Mesothelial cell of epicardium (in vitro differentiated cells): ENCODE measurements around the gene UGP2. TPM values are rescaled to one million over a fixed set of nuclear protein-coding genes. Genes with fewer than 3 reads are reported as not detected.

Experiments used
- DNase-seq, 2 experiments: peaks; one replicate each; pipeline ENCODE4 v3.0.0; 2021; ENCODE audit warnings: low spot score in 2 of 2; ENCODE audit not compliant: unreplicated experiment in 2 of 2
- H3K27ac Mint-ChIP-seq: 2 replicates; pipeline ENCODE4 v1.8.0; 2021; ENCODE audit warnings: mixed read lengths
- H3K27me3 Mint-ChIP-seq: 2 replicates; pipeline ENCODE4 v1.8.0; 2021; ENCODE audit warnings: low read depth, mixed read lengths
- H3K36me3 Mint-ChIP-seq: 2 replicates; pipeline ENCODE4 v1.8.0; 2021; ENCODE audit warnings: mixed read lengths
- H3K4me1 Mint-ChIP-seq: 2 replicates; pipeline ENCODE4 v1.8.0; 2021; ENCODE audit warnings: mixed read lengths
- H3K4me3 Mint-ChIP-seq: 2 replicates; pipeline ENCODE4 v1.8.0; 2021; ENCODE audit warnings: mild to moderate bottlenecking, moderate library complexity, mixed read lengths
- H3K9me3 Mint-ChIP-seq: 2 replicates; pipeline ENCODE4 v1.8.0; 2021; ENCODE audit warnings: mixed read lengths
- total RNA-seq: library from RNA; stranded (reverse); gene quantifications from 3 replicates; pipeline ENCODE4 v1.2.1, GENCODE V29; 2021
- TF ChIP-seq, protein P1 (sequence below): fragments of 200-600 bp; sonication (generic); IDR thresholded peaks from one replicate; pipeline ENCODE4 v1.5.0; 2021; ENCODE audit warnings: antibody characterized with exemption; ENCODE audit not compliant: unreplicated experiment

The UGP2 gene
- total RNA-seq, 1 donor from 2014 or later = 92.6 TPM

- Mint-ChIP-seq H3K27ac (no peak overlapping the region), H3K9me3 (no peaks in the 10 kb centered on the region), H3K36me3 (peaks cover 25% of the 10 kb centered on the region), H3K4me3 (no peak overlapping the region), H3K4me1 (peaks cover 12% of the 10 kb centered on the region), H3K27me3 (no peaks in the 10 kb centered on the region)
- TF ChIP-seq, protein P1, sequence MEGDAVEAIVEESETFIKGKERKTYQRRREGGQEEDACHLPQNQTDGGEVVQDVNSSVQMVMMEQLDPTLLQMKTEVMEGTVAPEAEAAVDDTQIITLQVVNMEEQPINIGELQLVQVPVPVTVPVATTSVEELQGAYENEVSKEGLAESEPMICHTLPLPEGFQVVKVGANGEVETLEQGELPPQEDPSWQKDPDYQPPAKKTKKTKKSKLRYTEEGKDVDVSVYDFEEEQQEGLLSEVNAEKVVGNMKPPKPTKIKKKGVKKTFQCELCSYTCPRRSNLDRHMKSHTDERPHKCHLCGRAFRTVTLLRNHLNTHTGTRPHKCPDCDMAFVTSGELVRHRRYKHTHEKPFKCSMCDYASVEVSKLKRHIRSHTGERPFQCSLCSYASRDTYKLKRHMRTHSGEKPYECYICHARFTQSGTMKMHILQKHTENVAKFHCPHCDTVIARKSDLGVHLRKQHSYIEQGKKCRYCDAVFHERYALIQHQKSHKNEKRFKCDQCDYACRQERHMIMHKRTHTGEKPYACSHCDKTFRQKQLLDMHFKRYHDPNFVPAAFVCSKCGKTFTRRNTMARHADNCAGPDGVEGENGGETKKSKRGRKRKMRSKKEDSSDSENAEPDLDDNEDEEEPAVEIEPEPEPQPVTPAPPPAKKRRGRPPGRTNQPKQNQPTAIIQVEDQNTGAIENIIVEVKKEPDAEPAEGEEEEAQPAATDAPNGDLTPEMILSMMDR = no peak
- DNase-seq = no peak
These were observed 24.5 kb downstream of the UGP2 start for GRCh38 chr2:63866009-63866709.

DNA sequence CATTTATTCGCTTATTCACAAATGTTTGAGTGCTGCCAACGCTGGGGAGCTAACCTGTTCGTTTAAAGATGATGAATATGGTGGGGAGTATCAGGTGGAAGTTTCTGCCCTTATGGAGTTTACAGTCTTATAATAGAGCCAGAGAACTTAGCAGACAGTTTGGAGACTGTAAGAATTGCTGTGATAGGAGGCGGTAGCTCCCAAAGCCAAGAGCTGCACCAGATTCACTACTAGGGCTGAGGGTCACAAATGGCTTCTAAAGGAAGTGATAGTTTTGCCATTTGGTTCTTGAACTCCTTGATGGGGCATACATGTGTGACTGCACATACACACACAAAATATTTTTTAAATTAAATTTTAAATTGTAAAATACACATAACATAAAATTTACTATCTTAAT is 29.0 kb downstream of the UGP2 start:
- no peak overlapping the region for H3K4me3 Mint-ChIP-seq
- H3K4me1 Mint-ChIP-seq = peaks cover 21% of the 10 kb centered on the region
- H3K9me3 Mint-ChIP-seq = peaks cover 13% of the 10 kb centered on the region
- peaks cover 40% of the 10 kb centered on the region for H3K36me3 Mint-ChIP-seq
- H3K27ac Mint-ChIP-seq = no peak overlapping the region
- DNase-seq = no peak
- no peaks in the 10 kb centered on the region for H3K27me3 Mint-ChIP-seq
- TF ChIP-seq, protein P1 = no peak

DNA sequence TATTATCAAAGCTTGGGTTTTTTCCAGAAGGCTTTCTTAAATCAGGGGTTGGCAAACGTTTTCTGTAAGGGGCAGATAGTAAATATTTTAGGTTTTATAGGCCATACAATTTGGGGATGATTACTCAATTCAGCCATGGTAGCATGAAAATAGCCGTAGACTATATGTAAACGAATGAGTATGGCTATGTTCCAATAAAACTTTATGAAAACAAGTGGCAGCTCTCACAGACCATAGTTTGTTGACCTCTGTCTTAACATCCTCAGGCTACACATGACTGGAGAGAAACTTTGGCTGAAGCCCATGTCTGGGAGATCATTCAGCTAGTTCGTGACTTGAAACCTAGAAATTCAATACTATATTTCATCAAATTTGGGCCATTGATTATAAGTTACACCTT is 30.2 kb downstream of the UGP2 start:
- TF ChIP-seq, protein P1 = no peak
- DNase-seq = no peak
- H3K4me1 Mint-ChIP-seq = peaks cover 21% of the 10 kb centered on the region
- peaks cover 13% of the 10 kb centered on the region for H3K9me3 Mint-ChIP-seq
- no peaks in the 10 kb centered on the region for H3K27me3 Mint-ChIP-seq
- peak overlapping the region; percentile 87 for H3K27ac Mint-ChIP-seq
- H3K4me3 Mint-ChIP-seq = no peak overlapping the region
- H3K36me3 Mint-ChIP-seq = peaks cover 40% of the 10 kb centered on the region

- H3K4me1 Mint-ChIP-seq = peaks cover 21% of the 10 kb centered on the region
- DNase-seq = no peak
- H3K27me3 Mint-ChIP-seq = no peaks in the 10 kb centered on the region
- TF ChIP-seq, protein P1 = no peak
- peak overlapping the region; percentile 45 for H3K27ac Mint-ChIP-seq
- peaks cover 45% of the 10 kb centered on the region for H3K36me3 Mint-ChIP-seq
- no peak overlapping the region for H3K4me3 Mint-ChIP-seq
- H3K9me3 Mint-ChIP-seq = peaks cover 13% of the 10 kb centered on the region
These were observed 31.1 kb downstream of the UGP2 start for GRCh38 chr2:63872571-63873328.

- no peak overlapping the region for H3K4me3 Mint-ChIP-seq
- H3K36me3 Mint-ChIP-seq = peaks cover 37% of the 10 kb centered on the region
- peaks cover 13% of the 10 kb centered on the region for H3K9me3 Mint-ChIP-seq
- H3K27me3 Mint-ChIP-seq = no peaks in the 10 kb centered on the region
- peaks cover 20% of the 10 kb centered on the region for H3K4me1 Mint-ChIP-seq
- no peak overlapping the region for H3K27ac Mint-ChIP-seq
- no peak for DNase-seq
- TF ChIP-seq, protein P1 = no peak
These were observed 32.8 kb downstream of the UGP2 start for GRCh38 chr2:63874204-63875130.
